Measurements from ENCODE around the gene TMEM39A. TPM values are rescaled to one million over a fixed set of nuclear protein-coding genes. Genes with fewer than 3 reads are reported as not detected.

TMEM39A gene
- total RNA-seq, 1 donor from 2014 or later = 52.9 TPM

- no peaks in the 10 kb centered on the region for H3K36me3 ChIP-seq (ENCODE audit: control insufficient read depth, insufficient read depth, low read length)
- no peak overlapping the region for H3K4me3 ChIP-seq (ENCODE audit: low read depth, low read length)
- DNase-seq (ENCODE audit: low read depth) = no peak
- no peaks in the 10 kb centered on the region for H3K27me3 ChIP-seq (ENCODE audit: control insufficient read depth, insufficient read depth, low read length)
- TF ChIP-seq CTCF (IDR thresholded peaks at IDR 0.05; ENCODE audit: insufficient read depth, low read length, poor library complexity, severe bottlenecking) = no peak
Observed at GRCh38 chr3:119500901-119501300, 37.5 kb upstream of the TMEM39A start.

- TF ChIP-seq CTCF (IDR thresholded peaks at IDR 0.05; ENCODE audit: insufficient read depth, low read length, poor library complexity, severe bottlenecking) = no peak
- no peak for DNase-seq (ENCODE audit: low read depth)
- no peaks in the 10 kb centered on the region for H3K27me3 ChIP-seq (ENCODE audit: control insufficient read depth, insufficient read depth, low read length)
- no peak overlapping the region for H3K4me3 ChIP-seq (ENCODE audit: low read depth, low read length)
- H3K36me3 ChIP-seq (ENCODE audit: control insufficient read depth, insufficient read depth, low read length) = no peaks in the 10 kb centered on the region
Observed at GRCh38 chr3:119500265-119500664, 36.9 kb upstream of the TMEM39A start.

- peak within 1 kb of the TSS; percentile 99 for H3K4me3 ChIP-seq (ENCODE audit: low read depth, low read length)
- no peaks in the 10 kb centered on the region for H3K36me3 ChIP-seq (ENCODE audit: control insufficient read depth, insufficient read depth, low read length)
- no peaks in the 10 kb centered on the region for H3K27me3 ChIP-seq (ENCODE audit: control insufficient read depth, insufficient read depth, low read length)
- peak; percentile 88 for DNase-seq (ENCODE audit: low read depth)
- TF ChIP-seq CTCF (IDR thresholded peaks at IDR 0.05; ENCODE audit: insufficient read depth, low read length, poor library complexity, severe bottlenecking) = no peak
Observed at GRCh38 chr3:119498186-119499011, 35.0 kb upstream of the TMEM39A start, which contains the start of gene TIMMDC1. TSS of gene TIMMDC1 (plus strand) at chr3:119498547. CDS start at chr3:119498734, 187 bp downstream.

GRCh38 chr3:119497820-119498185 is 34.4 kb upstream of the TMEM39A start:
- DNase-seq (ENCODE audit: low read depth) = no peak
- TF ChIP-seq CTCF (IDR thresholded peaks at IDR 0.05; ENCODE audit: insufficient read depth, low read length, poor library complexity, severe bottlenecking) = no peak
- Histone ChIP-seq H3K27me3 (ENCODE audit: control insufficient read depth, insufficient read depth, low read length) (no peaks in the 10 kb centered on the region), H3K4me3 (ENCODE audit: low read depth, low read length) (peak overlapping the region; percentile 99), H3K36me3 (ENCODE audit: control insufficient read depth, insufficient read depth, low read length) (no peaks in the 10 kb centered on the region)

GRCh38 chr3:119494597-119494996 is 31.2 kb upstream of the TMEM39A start:
- no peak for DNase-seq (ENCODE audit: low read depth)
- no peak for TF ChIP-seq CTCF (IDR thresholded peaks at IDR 0.05; ENCODE audit: insufficient read depth, low read length, poor library complexity, severe bottlenecking)
- no peaks in the 10 kb centered on the region for H3K27me3 ChIP-seq (ENCODE audit: control insufficient read depth, insufficient read depth, low read length)
- H3K4me3 ChIP-seq (ENCODE audit: low read depth, low read length) = no peak overlapping the region
- no peaks in the 10 kb centered on the region for H3K36me3 ChIP-seq (ENCODE audit: control insufficient read depth, insufficient read depth, low read length)

- no peaks in the 10 kb centered on the region for H3K27me3 ChIP-seq (ENCODE audit: control insufficient read depth, insufficient read depth, low read length)
- TF ChIP-seq CTCF (IDR thresholded peaks at IDR 0.05; ENCODE audit: insufficient read depth, low read length, poor library complexity, severe bottlenecking) = no peak
- H3K4me3 ChIP-seq (ENCODE audit: low read depth, low read length) = no peak overlapping the region
- no peak for DNase-seq (ENCODE audit: low read depth)
- H3K36me3 ChIP-seq (ENCODE audit: control insufficient read depth, insufficient read depth, low read length) = no peaks in the 10 kb centered on the region
Observed at GRCh38 chr3:119492810-119493209, 29.4 kb upstream of the TMEM39A start.
